ENCODE measurements around the gene FREM2. TPM values are rescaled to one million over a fixed set of nuclear protein-coding genes. Genes with fewer than 3 reads are reported as not detected.

The FREM2 gene
- total and polyA plus RNA-seq, 2 of the 4 experiments (the other 2 are of a cell fraction) = not detected

DNA sequence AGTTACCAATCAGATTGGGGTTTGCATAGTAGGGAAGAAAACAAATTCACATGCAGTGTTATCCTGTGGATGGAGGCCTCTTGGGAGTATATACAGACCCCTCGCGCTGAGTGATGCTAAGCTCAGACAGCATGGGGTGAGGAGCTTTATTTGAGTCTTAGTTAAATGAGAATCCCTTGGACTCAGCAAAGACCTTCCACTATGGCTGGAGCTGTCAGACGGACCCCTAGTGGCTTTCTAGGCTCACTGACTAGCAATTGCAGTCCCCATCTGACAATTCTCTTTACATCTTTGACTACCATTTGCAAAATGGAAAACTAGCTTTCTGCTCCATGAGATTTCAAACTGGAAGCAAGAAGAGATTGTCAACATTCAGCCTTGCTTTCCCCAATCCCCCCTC is 213.3 kb downstream of the FREM2 start:
- Histone ChIP-seq H3K4me1 (ENCODE audit: control insufficient read depth, insufficient read depth, low read length) (no peaks in the 10 kb centered on the region), H4K8ac (ENCODE audit: low read depth in 2 of 2, low read length in 2 of 2) (no peak overlapping the region), H3K4ac (ENCODE audit: low read depth, low read length) (no peak overlapping the region), H3K79me1 (ENCODE audit: low read depth in 1 of 2, low read length in 2 of 2) (no peaks in the 10 kb centered on the region), H3K4me2 (ENCODE audit: low read depth, low read length) (no peak overlapping the region), H3K9me1 (ENCODE audit: insufficient read depth, low read length) (no peaks in the 10 kb centered on the region), H3K27ac (ENCODE audit: insufficient read depth, low read length) (no peak overlapping the region), H2BK120ac (ENCODE audit: low read depth, low read length) (no peak overlapping the region), H3K4me3 (ENCODE audit: insufficient read depth, low read depth, low read length) (no peak overlapping the region), H3K9me3 (ENCODE audit: control insufficient read depth, insufficient read depth, low read length) (no peaks in the 10 kb centered on the region), H4K20me1 (ENCODE audit: insufficient read depth, low read length) (no peaks in the 10 kb centered on the region), H4K5ac (ENCODE audit: low read depth, low read length) (no peak overlapping the region), H2BK5ac (ENCODE audit: low read depth, low read length, poor library complexity, severe bottlenecking) (no peak overlapping the region), H2BK15ac (ENCODE audit: low read depth, low read length) (no peak overlapping the region), H4K91ac (ENCODE audit: insufficient read depth, low read depth, low read length) (no peak overlapping the region), H2AFZ (replicated peaks; ENCODE audit: low read length, poor library complexity) (no peak overlapping the region), H3K9ac (ENCODE audit: low read depth, low read length) (no peak overlapping the region), H3K27me3 (ENCODE audit: control insufficient read depth, insufficient read depth, low read length) (no peaks in the 10 kb centered on the region), H3K56ac (ENCODE audit: extremely low read depth, insufficient read depth, low read length) (no peak overlapping the region), H3K18ac (ENCODE audit: low read depth, low read length) (no peak overlapping the region), H3K36me3 (ENCODE audit: control insufficient read depth, insufficient read depth, low read length) (no peaks in the 10 kb centered on the region), H2BK20ac (ENCODE audit: low read depth, low read length) (no peak overlapping the region), H3K14ac (replicated peaks; ENCODE audit: low read depth, low read length) (no peak overlapping the region), H2AK9ac (replicated peaks; ENCODE audit: low read depth, low read length, poor library complexity) (no peak overlapping the region), H2AK5ac (ENCODE audit: low read depth, low read length) (no peak overlapping the region), H3K23ac (ENCODE audit: low read depth, low read length) (no peak overlapping the region)
- TF ChIP-seq, protein P1, sequence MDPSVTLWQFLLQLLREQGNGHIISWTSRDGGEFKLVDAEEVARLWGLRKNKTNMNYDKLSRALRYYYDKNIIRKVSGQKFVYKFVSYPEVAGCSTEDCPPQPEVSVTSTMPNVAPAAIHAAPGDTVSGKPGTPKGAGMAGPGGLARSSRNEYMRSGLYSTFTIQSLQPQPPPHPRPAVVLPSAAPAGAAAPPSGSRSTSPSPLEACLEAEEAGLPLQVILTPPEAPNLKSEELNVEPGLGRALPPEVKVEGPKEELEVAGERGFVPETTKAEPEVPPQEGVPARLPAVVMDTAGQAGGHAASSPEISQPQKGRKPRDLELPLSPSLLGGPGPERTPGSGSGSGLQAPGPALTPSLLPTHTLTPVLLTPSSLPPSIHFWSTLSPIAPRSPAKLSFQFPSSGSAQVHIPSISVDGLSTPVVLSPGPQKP (IDR thresholded peaks at IDR 0.05; ENCODE audit: borderline replicate concordance, low read depth, low read length) = no peak
- TF ChIP-seq CEBPB (IDR thresholded peaks at IDR 0.05; ENCODE audit: low read depth, low read length) (no peak), RCOR1 (IDR thresholded peaks at IDR 0.05; ENCODE audit: insufficient replicate concordance, low read length) (no peak), MAFK (IDR thresholded peaks at IDR 0.05; ENCODE audit: low read depth, low read length) (no peak), NFE2L2 (IDR thresholded peaks at IDR 0.05; ENCODE audit: low read depth, low read length) (no peak), CHD1 (IDR thresholded peaks at IDR 0.05; ENCODE audit: low read depth, low read length) (no peak), FOS (IDR thresholded peaks at IDR 0.05; ENCODE audit: low read depth, low read length) (no peak), RAD21 (IDR thresholded peaks at IDR 0.05; ENCODE audit: low read length) (no peak), MXI1 (IDR thresholded peaks at IDR 0.05; ENCODE audit: borderline replicate concordance, low read depth, low read length) (no peak), RFX5 (IDR thresholded peaks at IDR 0.05; ENCODE audit: low read depth, low read length) (no peak), POLR2A (IDR thresholded peaks at IDR 0.05; ENCODE audit: low read depth, low read length) (no peak), MAZ (IDR thresholded peaks at IDR 0.05; ENCODE audit: borderline replicate concordance, low read depth, low read length) (no peak), SMC3 (IDR thresholded peaks at IDR 0.05; ENCODE audit: low read depth, low read length) (no peak), BHLHE40 (IDR thresholded peaks at IDR 0.05; ENCODE audit: low read depth, low read length) (no peak)
- TF ChIP-seq, protein P2, sequence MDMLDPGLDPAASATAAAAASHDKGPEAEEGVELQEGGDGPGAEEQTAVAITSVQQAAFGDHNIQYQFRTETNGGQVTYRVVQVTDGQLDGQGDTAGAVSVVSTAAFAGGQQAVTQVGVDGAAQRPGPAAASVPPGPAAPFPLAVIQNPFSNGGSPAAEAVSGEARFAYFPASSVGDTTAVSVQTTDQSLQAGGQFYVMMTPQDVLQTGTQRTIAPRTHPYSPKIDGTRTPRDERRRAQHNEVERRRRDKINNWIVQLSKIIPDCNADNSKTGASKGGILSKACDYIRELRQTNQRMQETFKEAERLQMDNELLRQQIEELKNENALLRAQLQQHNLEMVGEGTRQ (IDR thresholded peaks at IDR 0.05; ENCODE audit: low read depth, low read length) = no peak
- TF ChIP-seq, protein P3, sequence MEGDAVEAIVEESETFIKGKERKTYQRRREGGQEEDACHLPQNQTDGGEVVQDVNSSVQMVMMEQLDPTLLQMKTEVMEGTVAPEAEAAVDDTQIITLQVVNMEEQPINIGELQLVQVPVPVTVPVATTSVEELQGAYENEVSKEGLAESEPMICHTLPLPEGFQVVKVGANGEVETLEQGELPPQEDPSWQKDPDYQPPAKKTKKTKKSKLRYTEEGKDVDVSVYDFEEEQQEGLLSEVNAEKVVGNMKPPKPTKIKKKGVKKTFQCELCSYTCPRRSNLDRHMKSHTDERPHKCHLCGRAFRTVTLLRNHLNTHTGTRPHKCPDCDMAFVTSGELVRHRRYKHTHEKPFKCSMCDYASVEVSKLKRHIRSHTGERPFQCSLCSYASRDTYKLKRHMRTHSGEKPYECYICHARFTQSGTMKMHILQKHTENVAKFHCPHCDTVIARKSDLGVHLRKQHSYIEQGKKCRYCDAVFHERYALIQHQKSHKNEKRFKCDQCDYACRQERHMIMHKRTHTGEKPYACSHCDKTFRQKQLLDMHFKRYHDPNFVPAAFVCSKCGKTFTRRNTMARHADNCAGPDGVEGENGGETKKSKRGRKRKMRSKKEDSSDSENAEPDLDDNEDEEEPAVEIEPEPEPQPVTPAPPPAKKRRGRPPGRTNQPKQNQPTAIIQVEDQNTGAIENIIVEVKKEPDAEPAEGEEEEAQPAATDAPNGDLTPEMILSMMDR (conservative IDR thresholded peaks at IDR 0.05; ENCODE audit: low read depth, low read length) = no peak
- POLR2A ChIA-PET (ENCODE audit: unreplicated experiment) = no interaction called here
- DNase-seq (no peak), ATAC-seq (ENCODE audit: low read depth) (no peak)
- no CpG with 5 or more reads among the region's 3 CpGs for WGBS, 2 experiments (ENCODE audit: extremely low coverage in 2 of 2, insufficient read length in 1 of 2)
- CTCF ChIA-PET = interaction anchor here (1.5 kb wide), 1 partner anchor 16 kb away, joined by 3 read pairs; no protein-coding TSS in a partner anchor
- no TSS peak for BruUV-seq (replicated peaks)
- intact Hi-C loops (cut with micrococcal nuclease) (no loop called here), dilution Hi-C loops (cut with HindIII; ENCODE audit: low sequenced_read_pairs, unreplicated experiment) (no loop called here), in situ Hi-C loops (cut with MboI; ENCODE audit: low sequenced_read_pairs) (no loop called here)

All from IMR-90 (cell line).